Activated CD4-positive, alpha-beta T cell treated with anti-CD3 and anti-CD28 coated beads, Interleukin-2, Interleukin-4, amounts not matched to agents 100 ng/mL and 50 ng/mL, durations not matched to agents 16 hours and 8 hours (primary cell): ENCODE results near the gene NKX6-1.
A peak's percentile ranks its signal among the peaks of the same experiment; 100 is the strongest.

Source experiments
- DNase-seq: peaks from one replicate; pipeline ENCODE4 v3.0.0-alpha.2; 2020; ENCODE audit warnings: low spot score

NKX6-1 gene

DNA sequence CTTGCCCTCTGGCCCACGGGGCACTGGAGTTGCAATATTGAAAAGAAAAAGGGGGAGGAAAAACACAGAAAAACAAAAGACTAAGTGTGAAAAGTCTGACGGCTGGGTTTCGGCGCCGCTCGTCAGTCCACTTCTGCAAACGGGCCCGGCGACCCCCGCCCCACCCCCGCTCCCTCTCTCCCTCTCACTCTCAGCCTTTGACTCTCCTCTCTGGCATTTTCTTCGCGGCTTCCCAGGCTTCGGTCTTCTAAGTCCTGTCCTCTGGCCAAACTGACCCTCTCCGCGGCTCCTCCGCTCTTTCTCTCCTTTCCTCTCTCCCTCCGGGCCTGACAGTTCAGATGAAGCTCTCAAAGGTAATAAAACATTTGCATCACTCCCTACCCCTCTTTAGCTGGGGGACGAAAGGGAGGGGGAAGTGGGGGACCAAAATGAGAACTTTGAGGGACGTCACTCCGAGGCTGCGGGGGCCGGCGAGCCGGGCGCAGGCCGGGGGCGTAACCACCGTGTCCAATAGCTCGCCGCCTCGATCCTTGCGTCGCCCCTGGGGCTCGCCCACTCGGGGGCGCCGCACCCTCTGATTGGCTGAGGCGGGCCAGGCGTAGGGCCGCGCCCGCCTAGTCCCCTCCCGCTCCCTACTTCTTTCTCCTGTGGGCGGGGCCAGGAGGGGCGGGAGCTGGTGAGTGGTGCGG, at the start of gene NKX6-1:
TSS of gene NKX6-1 (minus strand) at position 358 of the 689 bp plus-strand sequence. CDS start 1,064 bp downstream, outside the sequence.
- no peak for DNase-seq

DNA sequence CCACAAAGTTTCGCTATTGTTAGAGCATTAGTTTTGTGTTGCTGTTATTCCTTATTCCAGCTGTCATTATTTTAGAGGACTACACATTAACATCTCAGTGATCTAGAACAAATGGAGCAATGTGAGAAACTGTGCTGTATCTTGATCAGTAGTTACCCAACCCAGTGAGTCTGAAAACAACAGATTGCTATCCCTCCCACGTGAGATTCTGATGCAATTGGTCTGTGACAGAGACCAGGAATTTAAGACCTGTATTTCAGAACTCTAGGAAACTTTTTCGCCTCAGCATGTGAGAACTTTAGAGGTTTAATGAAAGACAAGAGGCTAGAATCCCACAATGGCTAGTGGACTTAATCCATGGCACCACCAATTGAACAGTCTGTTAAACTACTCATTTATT, 48.1 kb upstream of the NKX6-1 start:
- DNase-seq, result no peak

DNA sequence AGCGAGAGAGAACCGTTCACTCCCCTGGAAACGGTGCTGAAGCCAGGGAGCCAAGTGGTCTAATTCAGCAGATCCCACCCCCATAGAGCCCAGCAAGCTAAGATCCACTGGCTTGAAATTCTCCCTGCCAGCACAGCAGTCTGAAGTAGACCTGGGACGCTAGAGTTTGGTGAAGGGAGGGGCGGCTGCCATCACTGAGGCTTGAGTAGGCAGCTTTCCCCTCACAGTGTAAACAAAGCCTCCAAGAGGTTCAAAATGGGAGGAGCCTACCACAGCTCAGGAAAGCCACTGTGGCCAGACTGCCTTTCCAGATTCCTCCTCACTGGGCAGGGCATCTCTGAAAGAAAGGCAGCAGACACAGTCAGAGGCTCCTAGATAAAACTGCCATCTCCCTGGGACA, 46.0 kb upstream of the NKX6-1 start:
- no peak for DNase-seq

DNA sequence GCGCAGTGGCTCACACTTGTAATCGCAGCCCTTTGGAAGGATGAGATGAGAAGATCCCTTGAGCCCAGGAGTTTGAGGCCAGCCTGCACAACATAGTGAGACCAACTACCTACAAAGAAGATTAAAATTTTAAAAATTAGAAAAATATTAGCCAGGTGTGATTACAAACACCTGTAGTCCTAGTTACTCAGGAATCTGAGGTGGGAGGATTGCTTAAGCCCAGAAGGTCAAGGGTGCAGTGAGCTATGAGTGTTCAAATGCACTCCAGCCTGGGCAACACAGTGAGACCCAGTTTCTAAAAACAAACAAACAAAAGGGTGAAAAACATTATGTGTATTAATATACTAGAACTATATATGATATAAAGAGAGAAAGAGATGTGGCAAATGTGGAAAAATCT, 36.8 kb upstream of the NKX6-1 start:
- no peak for DNase-seq

DNA sequence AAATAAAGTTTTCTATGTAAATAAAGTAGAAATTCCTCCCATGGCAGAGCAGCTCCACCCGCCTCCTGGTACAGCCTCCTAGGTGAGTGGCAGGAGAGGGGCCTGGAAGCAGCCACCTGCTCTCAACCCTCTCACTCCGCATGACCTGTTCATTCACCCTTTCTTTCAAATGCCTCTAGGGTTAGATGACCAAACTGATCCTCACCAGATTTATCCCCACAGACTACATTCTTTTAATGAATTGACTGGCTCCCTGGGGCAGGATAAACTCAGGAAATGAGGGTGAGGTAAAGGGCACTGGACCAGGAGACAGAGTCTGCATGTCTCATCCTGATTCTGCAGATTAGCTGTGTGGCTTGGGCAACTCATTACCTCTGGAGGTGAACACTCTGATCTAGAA, 32.6 kb upstream of the NKX6-1 start:
- no peak for DNase-seq

DNA sequence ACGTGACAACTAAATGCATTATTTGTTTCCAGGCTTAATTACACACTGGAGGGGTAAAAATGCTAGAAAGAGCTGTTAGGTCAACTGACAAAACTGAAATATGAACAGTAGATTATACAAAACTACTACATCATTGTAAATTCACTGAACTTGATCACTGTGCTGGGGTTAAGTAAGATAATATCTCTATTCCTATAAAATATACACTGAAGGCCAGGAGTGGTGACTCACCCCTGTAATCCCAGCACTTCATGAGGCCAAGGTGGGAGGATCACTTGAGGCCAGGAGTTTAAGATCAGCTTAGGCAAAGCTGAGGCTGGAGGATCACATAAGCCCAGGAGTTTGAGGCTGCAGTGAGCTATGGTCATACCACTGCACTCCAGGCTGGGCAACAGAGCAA, 31.8 kb upstream of the NKX6-1 start:
- DNase-seq, result no peak

DNA sequence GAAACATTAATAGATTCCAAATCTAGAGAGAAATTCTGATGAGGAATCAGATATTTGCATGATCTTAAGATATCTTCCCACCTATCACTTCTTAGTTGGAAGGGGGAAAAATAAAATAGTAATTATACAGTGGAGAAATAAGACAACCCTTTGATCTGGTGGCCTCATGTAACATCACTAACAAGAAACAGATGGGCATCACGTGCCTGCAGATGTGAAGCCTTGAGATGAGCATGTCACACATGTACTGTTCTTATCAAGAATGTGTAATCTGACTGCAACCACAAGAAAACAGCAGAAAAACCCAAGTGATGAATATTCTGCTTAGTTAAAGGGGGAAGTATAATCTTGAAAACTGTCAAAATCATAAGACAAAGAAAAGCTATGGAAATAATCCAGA, 31.4 kb upstream of the NKX6-1 start:
- no peak for DNase-seq

DNA sequence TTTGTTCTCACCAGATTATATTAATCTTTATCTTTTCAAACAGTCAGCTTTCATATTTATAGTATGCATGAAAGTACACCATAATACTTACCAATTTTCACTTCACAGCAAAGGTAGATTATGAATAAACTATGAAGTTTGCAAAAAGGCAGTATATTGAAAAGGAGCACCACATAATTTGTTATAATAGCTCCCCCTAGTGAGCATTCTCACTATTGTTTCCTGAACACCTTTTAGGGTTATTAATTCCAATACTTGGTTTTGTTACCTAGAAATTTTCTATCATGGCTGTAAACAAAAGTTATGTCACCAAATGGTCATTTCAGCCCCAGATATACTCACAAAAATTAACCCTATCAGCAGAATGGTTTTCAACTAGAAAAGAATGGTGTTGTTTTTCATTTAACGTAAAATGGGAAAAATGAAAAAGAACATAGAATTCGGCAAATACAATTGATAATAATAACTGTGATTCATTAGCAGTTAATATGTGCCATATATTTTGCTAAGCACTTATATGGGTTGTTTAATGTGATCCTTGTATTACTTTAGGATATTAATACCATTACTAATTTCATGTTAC, 30.2 kb upstream of the NKX6-1 start:
- peak; percentile 48 for DNase-seq

DNA sequence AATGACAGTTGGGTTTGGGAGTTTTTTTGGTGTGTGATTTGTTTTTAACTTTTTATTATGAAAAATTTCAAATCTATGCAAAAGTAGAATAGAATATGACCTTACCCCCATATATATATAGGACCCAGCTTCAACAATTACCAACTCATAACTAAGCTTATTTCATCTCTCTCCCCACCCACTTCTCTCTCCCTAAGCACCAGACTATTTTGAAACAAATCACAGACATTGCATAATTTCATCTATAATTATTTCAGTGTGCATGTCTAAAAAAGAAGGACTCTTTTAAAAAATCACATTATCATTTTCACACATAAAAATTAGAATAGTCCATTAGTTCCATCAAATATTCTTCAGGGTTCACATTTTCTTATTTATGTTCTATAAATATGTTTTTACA, 28.3 kb upstream of the NKX6-1 start:
- DNase-seq, result no peak

DNA sequence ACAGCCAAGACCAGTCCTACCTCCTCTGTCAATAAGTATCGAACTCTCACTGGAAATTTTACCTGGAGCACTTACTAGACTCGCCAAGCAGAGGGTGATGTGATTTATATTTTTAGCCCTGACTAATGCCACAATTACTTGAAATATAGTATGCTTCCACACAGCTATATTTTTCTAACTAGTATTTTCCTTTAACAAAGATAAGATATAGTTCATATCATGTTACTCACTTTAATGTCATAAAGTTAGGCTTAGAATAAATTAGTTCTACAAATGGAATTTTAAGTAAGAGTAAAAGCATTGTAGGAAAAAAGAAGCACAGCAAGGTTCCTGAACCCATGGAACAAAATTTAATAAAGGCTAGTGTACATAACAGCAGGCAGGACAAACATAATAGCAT, 16.0 kb upstream of the NKX6-1 start:
- no peak for DNase-seq

DNA sequence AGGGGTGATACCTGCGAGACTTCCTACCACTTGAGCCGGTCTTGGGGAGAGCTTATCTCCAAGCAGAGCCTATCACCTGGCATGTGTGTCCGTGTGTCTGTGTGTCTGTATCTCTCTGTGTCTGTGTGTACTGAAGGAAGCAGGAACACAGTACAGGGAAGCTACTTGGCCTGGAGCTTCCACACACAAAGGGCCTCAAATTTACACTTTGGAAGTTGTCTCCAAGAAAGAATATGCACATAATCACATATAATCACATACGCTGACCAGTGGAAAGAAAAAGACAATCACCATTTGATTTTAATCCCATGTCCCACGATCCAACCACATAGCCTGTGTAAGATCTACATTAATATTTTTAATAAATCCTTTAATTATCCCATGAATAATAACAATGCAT, 13.2 kb upstream of the NKX6-1 start:
- DNase-seq, result no peak

DNA sequence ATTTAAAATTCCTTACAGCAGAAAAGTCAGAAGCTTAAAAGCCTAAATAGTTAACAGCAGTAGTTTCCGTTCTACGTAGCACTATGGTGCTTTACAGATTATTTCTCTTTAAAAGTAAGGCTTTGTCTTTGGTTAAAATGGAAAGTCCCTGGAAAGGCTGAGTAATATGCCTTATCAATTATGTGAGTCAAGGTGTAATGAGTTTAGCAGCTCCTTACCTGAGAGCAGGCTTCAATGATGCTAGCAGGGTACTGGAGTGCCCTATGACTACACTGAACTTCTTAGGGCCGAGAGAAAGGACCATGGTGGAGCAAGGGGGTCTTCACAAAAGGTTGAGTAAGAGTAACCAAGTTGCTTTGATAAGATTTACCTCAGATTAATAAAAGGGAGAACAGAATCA, 12.6 kb upstream of the NKX6-1 start:
- DNase-seq, result no peak

DNA sequence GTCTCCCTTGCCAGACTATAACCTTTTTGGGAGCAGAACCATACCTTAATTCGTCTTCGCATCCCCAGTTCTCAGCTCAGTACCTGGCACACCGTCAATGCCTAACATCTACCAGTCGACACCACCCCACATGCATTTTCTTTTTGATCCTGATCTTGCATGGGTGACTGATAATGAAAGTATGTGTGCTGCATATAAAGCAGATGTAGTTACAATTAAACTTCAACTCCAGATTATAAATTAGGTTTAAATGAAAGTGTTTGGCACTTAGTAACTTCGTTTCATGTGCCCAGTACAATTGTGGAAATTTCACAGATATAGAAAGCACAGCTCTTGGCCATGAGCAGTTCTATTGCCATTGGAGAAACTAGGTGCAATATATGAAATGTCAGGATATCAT, 8.8 kb upstream of the NKX6-1 start:
- no peak for DNase-seq

DNA sequence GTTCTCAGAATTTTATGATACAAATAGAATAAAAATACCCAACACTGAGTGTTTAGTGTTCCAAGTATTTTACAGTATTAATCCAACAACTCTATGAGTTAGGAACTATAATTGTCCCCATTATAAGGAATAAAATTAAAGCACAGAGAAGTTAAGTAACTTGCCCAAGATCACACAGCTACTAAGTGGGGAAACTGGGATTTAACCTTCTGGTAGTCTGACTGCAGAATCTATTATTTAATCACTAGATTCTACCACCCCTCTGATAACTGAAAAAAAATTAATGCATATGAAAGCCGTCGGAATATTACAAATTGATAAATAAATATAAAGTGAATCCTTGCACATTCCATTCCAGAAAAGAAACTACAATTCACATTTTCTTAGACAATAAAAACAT, 5.7 kb upstream of the NKX6-1 start:
- no peak for DNase-seq

DNA sequence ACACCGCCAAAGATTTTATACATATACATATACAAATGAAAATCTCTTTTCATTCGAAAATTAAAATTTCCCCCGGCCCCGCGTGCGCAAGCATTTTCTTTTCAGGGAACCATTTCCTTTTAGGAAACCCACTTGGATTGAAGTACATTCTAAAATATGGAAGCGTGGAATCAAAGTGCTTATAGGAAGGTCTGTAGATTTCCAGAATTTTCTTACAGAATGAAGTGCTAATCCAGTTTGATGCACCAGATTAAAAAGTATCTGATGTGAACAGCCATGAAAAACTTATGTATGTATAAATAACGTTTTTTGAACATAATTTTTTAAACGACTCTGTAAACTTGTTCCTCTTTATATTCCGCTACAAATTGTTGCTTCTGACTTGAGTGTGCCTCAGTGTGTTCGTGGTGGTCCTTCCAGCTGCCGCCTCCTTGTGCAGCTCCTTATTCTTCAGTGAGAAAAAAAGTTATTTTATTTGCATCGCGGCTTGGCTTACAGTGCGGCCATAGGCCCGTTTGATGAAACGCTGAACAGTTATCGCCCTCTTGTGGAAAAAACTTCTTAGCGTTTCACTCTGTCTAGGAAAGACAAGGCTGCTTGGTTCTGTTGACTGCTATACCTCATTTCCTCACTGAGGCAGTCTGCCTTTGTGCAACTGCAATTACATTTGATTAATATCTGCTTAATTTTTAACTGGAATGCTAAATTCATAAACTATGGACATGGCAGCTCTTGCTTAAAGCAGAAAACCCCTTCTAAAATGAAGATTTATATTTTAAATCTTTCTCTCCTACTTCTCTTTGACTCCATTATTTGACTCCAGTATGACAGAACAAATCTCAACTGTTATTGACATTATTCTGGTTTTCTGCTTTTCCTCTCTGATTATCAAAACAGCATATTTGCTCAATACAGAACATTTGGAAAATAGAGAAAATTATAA, 4.7 kb upstream of the NKX6-1 start:
- peak; percentile 54 for DNase-seq

DNA sequence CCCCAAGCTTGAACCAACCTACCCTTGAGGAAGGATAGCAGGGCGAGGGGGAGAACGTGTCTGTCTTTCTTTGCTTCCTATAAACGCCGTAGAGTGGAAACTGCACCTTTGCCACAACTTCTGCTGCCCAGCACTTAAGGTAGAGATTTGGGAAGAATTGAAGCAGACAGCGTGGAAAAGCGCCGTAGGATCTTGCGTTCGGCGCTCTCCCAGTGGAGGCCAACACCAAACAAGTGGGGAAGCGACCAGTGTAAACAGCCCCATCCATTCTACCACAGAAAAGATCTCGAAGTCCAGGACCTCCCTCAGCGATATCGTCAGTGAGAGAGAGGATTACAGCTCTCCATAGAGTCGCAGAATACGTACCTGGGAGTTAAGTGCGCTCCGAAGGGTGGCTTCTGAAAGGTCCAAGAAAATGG, 3.9 kb upstream of the NKX6-1 start:
- DNase-seq, result no peak

DNA sequence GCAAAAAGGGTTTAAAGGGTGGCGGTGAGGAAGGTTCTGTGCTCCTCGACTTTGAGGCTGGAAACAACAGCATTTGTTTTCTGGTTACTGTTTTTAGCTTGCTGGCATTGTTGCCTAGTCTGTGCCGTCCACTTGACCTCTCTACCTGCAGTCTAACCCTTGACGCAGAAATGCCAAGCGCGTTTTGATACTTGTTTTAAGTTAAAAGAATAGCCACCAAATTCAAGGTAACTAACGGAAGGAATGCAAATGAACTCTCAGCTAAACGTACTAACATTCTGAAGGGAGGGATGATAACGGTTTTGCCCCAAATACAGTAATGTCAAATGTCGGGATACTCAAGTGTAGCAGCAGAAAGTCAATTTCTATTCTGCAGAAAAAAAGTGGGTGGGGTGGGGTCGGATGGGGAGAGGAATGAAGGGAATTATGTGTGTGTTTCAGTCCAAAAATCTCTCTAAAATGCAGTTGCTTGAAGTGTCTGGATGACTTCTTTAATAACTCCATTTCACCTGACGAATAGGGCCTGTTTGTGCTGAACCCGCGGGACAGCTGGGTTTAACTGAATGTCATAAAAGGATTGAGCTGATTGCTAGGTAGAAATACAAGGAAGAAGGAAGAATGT, 3.4 kb upstream of the NKX6-1 start:
- DNase-seq, result no peak

DNA sequence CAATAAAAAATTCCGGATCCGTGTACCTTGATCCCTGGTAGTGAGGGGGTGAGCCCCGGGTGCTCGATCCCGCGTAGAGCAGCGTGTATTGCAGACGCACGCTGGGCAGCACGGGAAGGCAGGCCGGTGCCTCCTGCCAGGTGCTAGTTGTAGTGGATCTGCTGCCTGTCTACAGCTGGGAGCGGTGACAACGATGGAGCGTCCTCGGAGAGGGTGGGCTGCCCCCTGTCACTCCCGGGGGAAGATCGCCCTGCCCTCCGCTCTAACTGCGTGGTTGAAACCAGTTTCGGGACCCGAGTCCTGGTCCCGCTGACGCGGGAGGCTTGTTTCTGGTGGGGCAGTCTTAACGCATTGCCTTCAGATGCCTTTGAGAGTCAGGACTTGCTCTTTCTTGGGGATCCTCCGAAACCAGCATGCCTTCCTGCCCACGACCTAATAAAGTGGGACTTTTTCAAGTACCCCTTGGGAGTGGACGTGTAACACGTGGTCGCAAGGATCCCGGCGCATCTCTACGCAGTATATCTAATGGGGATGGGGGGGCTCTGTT, 2.7 kb upstream of the NKX6-1 start:
- no peak for DNase-seq

DNA sequence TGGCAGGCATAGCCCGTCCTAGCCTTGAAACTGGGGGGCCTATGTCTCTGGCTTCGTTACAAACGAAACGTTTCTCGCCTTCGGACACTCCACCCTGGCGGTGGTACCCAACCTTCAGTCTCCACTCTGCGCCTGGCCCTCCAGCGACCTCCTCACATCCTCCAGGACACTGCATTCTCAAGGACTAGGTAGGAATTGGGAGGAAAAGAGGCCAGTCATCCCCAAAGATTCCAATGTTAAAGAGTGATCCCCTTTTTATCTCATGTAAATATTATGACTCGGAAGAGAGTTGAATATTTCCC, 2.1 kb upstream of the NKX6-1 start:
- no peak for DNase-seq

DNA sequence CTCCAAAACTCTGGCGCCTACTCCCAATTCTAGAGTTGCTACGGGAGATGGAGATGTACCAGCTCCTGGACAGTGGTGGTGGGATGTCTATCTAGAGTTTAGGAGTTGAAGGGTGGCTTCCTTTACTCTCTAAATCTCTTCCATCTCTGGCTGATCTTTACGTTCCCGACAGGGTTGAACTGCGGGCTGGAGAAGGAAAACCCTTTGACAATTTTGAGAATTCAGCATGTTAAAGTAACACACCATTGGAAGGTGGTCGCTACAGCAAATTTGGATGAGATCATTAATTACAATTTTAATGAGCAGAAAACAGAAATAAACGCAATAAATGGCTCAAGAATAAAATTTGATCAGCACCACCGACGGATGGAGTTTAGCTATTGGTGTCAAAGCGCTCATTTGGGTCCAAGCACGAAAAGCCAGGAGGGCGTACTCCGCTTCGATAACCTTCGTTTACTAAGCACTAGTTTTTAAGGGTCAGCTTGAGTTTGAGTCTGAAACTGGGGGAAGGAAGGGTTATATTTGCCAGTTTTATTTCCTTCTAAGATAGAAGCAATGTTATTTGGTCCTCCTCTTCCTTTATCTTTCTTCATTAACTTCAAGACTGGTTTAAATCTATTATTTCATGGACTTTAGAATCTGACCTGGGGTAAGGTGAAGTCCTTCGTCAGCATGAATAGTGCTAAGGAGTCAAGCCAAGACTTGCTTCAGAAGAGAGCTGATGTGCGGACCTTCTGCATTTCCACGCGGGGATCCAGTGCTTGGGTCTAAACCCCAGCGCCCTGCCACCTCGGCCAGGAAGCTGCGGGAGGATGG, 1.5 kb upstream of the NKX6-1 start:
- DNase-seq, result no peak

DNA sequence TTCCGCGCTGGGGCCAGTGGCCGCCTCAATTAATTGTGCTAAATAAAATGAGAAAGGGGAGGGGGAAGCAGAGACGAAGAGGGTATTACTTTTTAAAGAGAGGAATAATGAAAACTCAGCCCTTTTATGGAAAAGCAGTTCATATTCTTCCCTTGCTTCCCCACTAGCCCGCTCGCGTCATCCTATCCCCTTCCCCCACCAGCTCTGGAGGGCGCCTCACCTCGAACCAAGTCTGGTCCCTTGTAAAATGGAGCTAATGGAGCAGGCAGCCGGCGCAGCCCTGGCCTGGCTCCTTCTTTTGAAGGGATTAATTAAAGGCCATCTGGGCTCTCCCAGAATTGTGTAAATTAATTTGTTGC, 511 bp upstream of the NKX6-1 start:
- DNase-seq, result no peak
